HG02588 (cell line): ENCODE results near the gene GSS.
"Not testable (repeated sequence)": the region's sequence is repeated elsewhere in the genome, so short reads cannot be mapped to it uniquely, and the experiment has no call there.

ENCODE experiments used
- ATAC-seq: cut with Tn5 transposase; IDR thresholded peaks from one replicate; pipeline ENCODE4 v1.9.1; 2021; ENCODE audit warnings: mild to moderate bottlenecking, moderate library complexity; ENCODE audit not compliant: unreplicated experiment

Gene GSS

DNA sequence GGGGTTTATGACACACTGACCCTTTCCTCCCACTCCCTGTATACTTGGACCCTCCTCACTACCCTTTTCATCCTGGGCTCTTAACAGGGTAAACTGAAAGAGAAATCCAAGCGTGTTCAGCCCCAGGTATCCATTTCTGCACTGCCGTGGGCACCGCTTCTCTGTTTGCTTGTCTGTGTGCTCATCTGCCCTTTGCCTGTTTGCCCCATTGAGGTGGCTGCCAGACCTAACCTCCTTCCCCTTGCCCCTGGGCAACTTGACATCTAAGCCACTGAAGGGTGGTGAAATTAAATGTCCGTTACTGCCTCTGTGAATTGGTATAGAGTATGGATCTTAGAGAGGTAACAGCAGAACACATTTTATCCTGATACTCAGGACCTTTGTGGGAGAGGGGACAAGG lies 40.5 kb downstream of the GSS start:
- no peak for ATAC-seq

DNA sequence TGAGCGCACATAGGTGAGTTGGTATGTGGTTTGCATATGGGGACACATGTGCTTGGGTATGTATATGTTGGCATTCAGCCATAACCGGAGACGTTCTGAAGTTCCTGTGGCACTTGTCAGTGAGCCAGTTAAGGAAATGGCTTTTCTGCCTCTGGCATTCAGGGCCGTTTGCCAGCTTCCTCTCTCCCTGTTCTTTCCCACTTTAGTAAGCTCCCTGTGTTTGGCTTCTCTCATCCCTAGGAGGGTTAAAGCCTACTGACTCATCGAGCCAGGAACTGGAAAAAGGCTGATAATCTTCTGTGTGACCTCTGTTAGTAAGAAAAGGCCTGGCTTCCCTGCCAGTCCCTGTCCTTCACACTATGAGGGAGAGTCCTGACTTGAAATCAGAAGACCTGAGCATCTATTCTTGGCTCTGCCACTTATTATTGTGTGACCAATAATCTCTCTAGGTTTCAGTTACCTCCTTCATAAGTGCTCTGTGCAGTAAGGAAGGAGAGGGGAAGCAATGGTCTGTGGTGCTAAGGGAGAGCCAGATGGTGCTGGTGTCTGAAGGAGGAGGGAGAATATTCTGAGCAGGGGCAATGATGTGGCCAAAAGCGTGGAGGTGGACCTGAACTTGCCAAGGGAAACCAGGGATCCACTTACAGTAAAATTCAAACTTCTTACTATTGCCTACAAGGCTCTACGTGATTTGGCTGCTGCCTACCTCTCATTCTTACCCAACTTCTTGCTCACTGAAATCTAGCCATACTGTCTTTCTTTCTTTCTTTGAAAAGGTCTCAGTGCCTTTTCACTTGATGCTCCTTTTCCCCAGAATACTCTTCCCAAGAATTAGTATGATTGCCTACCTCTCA lies 47.8 kb downstream of the GSS start:
- ATAC-seq = no peak

DNA sequence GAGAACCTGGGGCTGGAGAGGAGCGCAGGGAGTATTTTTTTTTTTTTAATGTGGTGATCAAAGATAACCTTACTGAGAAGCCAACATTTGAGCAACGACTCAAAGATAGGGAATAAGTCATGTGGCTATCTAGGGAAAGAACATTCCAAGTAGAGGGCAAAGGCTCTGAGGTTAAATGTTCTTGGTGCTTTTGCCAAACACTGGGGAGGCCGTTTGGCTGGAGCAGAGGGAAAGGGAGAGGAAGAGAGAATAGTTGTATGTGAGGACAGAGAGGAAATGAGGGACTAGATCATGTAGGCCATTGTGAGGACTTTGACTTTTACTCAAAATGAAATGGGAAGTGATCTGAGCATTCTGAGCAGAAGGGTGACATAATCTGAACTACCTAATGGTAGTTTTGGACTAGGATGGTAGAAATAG lies 51.4 kb downstream of the GSS start:
- ATAC-seq = no peak

DNA sequence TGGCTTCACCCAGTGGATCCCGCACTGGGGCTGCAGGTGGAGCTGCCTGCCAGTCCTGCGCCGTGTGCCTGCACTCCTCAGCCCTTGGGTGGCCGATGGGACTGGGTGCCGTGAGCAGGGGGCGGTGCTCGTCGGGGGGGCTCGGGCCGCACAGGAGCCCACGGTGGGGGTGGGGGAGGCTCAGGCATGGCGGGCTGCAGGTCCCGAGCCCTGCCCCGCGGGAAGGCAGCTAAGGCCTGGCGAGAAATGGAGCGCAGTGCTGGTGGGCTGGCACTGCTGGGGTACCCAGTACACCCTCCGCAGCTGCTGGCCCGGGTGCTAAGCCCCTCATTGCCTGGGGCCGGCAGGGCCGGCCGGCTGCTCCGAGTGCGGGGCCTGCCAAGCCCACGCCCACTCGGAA lies 56.9 kb downstream of the GSS start:
- ATAC-seq = not testable (repeated sequence)

DNA sequence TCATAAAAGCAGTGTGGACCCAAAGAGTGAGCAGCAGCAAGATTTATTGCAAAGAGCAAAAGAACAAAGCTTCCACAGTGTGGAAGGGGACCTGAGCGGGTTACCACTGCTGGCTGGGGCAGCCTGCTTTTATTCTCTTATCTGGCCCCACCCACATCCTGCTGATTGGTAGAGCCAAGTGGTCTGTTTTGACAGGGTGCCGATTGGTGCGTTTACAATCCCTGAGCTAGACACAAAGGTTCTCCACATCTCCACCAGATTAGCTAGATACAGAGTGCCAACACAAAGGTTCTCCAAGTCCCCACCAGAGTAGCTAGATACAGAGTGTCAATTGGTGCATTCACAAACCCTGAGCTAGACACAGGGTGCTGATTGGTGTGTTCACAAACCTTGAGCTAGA lies 57.5 kb downstream of the GSS start:
- not testable (repeated sequence) for ATAC-seq

DNA sequence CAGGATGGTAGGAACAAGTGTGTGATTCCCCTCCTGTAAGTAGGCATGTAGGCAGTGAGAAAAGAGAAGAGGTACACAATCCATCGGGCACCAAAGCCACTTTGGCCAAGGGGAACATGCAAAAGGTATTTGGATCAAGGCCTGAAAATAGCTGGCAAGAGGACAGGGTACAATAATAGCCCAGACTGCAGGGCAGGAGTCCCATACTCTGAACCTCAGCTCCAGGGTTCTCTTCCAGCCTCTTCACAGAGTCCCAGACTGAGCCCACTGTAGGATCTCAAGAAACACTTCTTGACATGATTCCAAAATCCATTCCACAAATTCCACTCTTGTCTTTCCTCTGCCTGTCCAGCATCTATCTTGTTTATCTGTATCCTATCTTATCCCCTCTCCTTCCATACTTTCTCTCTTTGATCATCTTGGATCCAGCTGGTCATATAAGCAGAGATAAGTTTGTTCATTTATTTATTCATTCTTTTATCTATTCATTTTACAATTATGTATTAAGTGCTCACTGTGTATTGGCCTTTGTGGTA lies 59.5 kb downstream of the GSS start:
- no peak for ATAC-seq

DNA sequence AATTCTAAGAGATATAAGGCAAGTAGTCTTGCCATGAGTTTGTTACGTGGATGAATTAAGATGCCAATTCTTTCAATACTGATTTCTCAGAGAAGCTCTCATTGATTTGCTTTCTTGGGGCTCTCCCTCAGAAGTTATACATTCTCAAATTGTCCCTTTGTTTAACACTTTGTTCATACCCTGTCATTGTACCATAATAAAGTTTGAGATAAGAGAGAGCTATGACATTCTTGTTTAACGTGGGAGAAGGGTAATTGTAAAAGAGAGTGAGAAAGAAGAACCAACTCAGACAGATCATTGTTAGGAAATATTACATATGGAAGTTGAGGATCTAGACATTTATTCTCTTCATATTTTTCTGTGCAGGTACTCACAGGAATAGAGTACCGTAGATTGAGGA lies 60.1 kb downstream of the GSS start:
- ATAC-seq = no peak

DNA sequence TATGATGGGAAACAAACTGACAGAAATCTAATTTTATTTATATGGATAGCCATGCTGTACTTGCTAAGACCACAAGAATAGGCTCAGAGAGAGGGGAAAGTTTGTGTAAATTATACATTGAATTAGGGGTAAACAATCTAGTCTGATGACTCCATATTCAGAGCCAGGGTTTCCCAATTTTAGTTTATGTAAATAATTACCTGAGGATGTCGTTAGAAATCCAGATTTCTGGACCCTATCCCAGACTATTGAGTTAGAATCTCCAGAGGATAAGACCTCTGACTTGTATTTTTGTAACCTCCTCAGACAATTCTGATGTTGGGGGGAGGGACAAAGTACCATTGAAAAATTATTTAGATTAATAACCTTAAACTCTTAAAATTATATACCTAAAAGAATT lies 60.9 kb downstream of the GSS start:
- ATAC-seq = no peak

DNA sequence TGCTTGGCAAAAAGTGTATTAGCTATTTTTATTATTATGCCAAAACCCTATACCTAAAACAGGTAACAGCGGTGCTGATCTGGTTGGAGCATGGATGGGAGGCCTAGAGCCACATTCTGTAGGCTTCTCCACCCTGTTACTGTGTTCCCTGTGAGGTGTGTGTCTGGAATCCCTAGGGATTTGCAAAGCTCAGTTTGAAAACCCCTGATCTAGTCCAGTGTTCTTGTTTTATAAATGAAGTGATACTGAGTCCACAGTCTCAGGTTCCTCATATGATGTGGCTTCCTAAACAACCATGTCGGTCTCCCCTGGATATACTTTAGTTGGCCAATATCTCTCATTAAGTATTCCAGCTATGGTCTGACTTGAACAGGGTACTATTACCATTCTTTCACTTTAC lies 62.9 kb downstream of the GSS start:
- no peak for ATAC-seq

DNA sequence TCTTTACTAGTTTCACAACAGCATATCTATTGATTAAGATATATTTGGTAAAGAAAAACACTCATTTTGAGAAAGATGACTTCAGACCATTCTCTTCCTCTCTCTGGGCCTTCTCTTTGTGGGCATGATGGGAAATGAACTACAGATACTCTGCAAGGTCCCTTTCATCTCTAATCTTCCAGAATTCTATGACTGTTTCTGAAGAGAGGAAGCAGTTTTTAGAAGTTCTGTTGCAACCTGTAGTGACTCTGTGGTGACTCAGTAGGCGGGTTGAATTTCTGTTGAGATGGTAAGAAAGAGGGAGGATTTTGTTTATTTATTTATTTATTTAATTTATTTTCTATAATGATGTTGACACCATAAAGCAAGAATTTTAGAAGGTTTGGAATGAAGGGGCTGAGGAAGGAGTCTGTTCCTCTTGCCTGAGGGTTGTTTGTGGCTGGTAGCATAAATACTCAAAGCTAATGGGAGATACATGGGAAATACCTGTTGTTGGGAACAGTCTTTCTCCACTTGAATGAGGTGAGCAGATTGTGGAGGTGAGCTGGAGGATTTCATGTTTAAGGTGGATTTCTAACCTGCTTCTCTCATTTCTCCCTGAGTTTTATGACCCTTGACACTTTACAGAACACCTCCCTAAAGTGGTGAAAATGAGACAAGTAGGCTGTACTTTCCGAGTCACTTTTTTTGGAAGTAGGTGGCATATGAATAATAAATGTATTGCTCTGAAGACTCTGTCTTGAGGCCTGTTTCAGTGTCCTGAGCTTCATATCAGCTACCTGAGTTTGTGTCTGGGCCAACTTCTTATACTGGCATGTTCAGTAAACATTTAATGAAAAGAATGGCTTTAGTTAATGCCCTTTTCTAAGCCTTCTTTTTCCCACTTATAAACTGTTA lies 64.2 kb downstream of the GSS start:
- no peak for ATAC-seq

DNA sequence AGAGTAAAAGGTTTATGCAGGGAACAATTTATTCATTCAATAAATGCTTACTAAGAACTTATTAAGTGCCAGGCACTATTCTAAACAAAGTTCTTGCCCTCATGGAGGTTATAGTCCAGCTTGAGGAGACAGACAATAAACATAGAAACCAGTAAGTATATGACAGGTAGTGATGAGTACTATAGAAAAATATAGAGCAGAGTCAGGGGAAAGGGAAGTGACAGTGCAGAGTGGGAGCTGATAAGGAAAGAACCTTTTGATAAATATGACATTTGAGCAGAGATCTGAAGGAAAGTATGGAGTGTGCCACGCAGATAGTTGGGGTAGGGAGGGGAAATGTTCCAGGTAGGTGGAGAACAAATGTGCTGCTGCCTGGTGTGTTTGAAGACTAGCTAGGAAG lies 67.1 kb downstream of the GSS start:
- ATAC-seq = no peak

DNA sequence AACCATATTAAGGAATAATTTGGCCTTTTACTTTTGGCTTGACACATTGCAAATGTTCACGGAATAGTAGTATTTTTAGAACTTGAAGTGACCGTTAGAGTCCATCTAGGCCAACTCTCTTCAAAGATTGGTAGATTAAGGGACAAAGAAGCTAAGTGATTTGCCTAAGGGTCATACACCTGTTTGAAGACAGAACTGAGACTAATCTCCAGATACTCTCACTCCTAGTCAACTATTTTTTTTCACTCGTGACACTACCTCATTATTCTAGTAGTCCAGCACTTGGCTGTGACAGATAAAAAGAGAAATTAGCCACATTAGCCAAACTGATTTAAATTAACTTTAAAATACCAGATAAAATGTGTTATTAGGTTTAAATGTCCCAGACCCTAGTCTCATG lies 68.6 kb downstream of the GSS start:
- ATAC-seq = no peak

DNA sequence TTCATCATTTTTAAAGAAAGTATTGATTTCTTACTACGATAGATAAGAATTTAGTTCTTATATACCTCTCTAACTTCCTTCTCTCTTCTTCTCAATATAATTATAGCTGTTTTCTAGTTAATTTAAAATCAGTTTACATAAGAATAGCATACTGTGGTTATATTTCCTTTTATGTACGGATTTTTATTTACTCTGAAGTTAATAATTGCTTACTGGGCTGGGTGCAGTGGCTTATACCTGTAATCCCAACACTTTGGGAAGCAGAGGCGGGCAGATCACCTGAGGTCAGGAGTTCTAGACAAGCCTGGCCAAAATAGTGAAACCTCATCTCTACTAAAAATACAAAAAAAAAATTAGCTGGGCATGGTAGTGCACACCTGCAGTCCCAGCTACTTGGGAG lies 69.5 kb downstream of the GSS start:
- ATAC-seq = no peak

DNA sequence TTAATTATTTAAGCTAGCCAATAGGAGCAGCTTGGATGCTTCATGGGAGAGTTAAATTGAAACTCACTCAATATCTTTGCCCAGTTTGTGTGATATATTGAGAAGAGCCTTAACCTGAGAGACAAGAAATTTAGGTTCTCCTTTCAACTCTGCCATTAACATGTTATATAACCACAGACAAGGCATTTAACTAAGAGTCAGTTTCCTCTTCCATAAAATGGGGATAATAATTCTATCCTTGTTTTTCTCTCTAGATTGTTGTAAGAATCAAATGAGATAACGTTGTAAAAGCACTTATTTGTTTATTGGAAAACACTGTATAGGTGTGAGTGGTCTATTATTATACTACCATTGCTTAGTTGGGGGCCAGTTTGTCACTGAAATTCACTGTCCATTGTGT lies 71.3 kb downstream of the GSS start:
- ATAC-seq = no peak

DNA sequence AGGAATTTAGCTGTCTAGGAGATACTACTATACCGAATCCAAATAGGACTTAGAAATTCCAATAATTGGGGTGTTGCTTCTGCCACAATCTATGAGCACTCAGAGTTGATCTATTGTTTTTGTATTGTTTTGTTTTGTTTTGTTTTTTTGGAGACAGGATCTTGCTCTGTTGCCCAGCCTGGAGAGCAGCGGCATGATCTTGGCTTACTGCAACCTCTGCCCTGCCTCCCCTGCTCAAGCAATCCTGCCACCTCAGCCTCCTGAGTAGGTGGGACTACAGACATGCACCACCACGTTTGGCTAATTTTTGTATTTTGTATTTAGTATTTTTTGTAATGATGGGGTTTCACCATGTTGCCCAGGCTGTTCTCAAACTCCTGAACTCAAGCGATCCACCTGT lies 71.8 kb downstream of the GSS start:
- no peak for ATAC-seq

DNA sequence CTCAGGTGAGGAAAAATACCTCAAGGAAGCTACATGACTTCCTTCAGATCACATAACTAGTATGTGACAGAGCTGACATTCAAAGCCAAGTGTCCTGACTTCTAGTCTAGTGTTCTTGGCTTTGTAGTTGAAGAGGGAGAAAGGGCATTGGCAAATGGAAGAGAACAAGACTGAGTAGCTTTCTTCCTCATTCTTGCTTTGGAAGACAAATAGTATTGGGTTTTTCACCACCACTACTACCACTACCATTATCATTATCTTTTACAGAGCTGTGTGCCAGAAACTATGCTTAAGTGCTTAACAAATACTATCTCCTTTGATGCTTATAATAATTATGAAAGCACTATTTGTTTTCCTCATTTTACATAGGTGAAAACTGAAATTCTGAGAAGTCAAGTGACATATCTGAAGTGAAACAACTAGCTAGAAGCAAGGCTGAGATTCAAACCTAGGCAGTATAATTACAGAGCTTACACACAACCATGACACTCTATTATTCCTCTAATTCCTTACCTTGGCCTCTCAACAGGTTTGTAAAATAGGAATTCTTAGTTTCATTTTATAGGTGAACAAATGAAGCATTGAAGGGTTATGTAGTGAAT lies 72.4 kb downstream of the GSS start:
- ATAC-seq = no peak

DNA sequence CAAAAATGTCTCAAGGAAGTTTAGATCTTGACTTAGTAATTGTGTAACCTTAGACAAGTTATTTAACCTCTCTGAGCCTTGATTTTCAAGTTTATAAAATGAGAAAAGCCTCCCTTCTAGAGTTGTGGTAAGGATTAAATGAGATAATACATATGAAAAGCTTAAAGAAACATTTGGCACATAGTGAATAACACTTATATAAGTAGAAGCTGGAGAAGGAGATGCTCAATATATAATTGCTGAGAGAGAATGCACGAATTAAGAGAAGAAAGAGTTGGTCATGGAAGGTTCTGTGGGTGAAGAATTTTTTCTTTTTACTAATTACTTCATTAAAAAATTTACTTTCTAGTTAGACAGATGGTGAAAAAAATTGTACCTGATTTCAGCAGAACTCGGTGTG lies 73.9 kb downstream of the GSS start:
- no peak for ATAC-seq

DNA sequence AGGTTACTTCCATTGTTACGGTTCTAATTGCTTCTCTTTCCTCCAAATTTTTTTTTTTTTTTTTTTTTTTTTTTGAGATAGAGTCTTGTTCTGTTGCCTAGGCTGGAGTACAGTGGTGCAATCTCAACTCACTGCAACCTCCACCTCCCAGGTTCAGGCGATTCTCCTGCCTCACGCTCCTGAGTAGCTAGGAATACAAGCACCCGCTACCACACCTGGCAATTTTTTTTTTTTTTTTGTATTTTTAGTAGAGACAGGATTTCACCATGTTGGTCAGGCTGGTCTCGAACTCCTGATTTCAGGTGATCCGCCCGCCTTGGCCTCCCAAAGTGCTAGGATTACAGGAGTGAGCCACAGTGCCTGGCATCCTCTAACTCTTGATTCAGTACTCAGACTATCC lies 74.6 kb downstream of the GSS start:
- not testable (repeated sequence) for ATAC-seq

DNA sequence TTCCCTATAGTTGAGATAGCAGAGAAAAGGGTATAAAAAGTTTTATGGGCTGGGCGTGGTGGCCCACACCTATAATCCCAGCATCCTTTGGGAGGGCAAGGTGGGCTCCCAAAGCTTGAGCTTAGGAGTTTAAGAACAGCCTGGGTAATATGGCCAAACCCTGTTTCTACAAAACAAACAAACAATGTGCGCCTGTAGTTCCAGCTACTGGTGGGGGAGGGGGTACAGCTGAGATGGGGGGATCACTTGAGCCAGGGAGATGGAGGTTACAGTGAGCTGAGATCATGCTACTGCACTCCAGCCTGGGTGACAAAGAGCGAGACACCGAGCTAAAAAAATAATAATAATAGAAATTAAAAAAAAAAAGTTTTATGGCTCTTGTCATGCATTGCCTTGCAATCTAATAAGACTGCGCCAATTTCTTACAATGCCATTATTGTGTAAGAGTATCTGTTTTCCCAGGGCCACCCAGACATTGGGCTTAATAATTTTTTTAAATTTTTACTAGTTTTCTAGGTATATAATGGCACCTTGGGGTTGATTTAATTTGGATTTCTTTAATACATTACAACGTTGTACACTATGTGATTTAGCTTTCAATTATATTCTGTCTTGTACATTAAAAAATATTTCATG lies 75.3 kb downstream of the GSS start:
- no peak for ATAC-seq
